KG1 (cell line): Measurements from ENCODE around the gene POR.
"Not testable (repeated sequence)": the region's sequence is repeated elsewhere in the genome, so short reads cannot be mapped to it uniquely, and the experiment has no call there.

Source experiments
- DNase-seq: peaks from one replicate; lab custom pipeline; 2025; lab: John Stamatoyannopoulos, UW

POR gene

DNA sequence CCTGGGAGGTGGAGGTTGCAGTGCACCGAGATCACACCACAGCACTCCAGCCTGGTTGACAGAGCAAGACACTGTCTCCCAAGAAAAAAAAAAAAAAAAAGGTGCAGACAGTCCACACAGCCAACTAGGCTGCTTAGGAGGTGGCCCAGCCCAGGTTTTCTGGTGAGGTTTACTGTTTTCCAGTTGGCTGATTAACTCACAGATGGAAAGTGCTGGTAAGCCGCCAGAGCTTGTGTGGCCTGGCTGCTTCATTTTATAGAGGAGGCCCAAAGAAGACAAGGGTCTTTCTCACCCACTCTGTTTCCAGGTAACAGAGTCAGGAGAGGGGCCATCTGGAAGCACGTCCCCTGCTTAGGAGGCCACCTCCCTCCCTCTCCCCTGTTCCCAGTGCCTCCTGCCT lies 29.9 kb upstream of the POR start:
- DNase-seq: no peak

DNA sequence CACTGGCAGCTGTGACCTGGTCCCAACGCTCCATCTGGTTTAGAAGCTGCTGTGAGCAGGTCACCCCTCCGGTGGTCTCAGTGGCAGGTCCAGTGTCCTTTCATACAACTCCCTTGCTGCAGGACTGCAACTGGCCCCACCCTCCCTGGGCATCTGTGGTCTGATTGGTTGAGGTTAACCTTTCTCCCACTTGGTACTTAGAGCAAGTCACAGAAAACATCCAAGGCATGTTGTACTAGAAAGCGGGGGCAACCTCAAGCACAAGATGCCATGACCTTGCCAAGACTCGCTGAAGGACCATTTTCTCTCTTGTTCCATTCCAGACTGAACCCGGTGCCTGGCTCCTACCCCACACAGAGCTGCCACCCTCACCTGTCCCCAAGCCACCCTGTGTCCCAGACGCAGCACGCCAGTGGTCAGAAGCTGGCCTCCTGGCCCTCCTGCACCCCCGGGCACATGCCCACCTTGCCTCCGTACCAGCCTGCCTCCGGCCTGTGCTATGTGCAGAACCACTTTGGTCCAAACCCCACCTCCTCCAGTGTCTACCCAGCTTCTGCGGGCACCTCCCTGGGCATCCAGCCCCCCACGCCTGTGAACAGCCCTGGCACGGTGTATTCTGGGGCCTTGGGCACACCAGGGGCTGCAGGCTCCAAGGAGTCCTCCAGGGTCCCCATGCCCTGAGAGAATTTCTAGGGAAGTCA lies 27.1 kb upstream of the POR start:
- no peak for DNase-seq

DNA sequence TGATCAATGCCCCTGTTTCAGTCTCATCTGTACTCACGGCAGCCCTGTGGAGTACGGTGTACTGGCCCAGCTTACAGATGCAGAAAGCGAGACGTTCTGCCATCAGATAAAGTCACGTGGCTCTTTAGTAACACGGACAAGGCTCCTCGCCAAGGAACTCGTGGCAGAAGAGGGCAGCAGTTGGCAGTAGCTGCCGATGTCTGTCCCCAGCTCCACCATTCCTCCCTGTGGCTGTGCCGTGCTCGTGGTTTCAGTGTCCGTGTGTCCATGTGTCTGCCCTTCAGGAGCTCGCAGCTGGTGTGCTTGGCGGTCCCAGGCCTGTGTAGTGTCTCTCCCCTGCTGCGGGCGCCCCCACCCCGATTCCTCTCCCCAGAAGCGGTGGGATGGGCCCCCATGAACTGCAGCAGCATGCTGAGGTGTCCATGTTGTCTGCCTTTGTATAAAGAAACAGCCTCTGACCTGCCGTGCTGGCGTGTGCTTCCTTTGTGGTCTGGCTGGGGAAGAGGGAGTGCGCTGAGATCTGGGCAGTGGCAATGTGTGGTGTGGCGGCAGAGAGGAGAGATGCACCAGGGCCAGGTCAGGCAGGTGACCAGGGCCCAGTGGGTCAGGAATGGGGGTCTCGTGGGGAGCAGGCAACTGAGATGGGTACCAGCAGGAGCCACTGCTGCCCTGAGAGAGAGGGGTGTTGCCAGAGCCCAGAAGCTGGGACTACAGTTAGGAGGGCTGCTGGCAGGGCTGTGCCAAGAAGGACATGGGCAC lies 26.3 kb upstream of the POR start:
- DNase-seq: no peak

DNA sequence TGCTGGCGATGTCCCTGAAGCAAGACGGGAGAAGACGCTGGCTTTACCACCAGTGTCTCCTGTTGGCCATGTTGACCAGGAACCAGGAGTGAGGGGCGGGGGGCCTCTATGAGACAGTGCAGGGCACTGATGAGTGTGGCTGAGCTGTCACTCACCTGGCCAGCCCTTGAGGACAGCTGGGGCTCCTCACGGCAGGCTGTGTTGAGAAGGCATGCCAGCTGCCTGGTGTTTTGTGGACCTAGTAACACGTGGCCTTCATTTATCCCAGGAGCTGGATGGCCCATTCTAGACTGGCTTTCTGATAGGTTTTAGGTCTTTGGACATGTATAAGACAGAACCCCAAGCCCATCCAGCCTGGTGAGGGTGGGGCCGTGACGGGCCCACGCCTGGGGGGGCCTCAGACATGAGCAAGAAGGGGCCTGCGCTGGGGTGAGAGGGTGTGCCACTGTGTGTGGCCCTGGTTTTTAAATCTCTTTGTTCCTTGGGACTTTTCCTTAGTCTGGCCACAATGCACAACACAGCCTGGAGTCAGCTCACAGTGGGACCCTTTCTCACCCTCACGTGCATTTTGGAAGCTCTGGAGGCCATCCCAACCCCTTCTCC lies 25.6 kb upstream of the POR start:
- DNase-seq: no peak

DNA sequence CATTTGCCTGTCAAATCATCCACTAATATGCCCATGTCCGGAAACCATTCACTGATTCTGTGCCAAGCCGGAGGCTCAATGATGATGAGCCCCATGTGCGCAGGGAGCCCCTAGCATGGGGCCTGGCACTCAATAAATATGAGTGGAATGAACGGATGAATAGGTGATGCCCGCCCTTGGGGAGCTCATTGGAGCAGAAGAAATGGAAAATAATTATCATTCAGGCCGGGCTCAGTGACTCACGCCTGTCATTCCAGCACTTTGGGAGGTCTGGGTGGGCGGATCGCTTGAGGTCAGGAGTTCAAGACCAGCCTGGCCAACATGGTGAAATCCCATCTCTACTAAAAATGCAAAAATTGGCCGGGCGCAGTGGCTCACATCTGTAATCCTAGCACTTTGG lies 25.1 kb upstream of the POR start:
- DNase-seq: no peak

DNA sequence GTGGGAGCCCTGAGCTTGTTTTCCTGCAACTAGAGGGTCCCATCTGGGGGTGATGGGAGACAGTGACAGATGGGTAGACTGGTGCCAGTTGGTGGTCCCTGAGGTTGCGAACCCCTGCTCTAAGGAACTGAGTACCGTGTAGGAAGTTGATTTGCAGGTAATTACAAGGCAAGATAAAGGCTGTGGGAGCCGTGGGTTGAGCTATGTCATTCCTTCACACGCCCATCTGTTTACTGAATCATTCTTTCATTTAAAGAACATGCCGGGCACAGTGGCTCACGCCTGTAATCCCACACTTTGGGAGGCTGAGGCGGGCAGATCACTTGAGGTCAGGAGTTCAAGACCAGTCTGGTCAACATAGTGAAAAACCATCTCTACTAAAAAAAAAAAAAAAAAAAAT lies 23.7 kb upstream of the POR start:
- DNase-seq: not testable (repeated sequence)

DNA sequence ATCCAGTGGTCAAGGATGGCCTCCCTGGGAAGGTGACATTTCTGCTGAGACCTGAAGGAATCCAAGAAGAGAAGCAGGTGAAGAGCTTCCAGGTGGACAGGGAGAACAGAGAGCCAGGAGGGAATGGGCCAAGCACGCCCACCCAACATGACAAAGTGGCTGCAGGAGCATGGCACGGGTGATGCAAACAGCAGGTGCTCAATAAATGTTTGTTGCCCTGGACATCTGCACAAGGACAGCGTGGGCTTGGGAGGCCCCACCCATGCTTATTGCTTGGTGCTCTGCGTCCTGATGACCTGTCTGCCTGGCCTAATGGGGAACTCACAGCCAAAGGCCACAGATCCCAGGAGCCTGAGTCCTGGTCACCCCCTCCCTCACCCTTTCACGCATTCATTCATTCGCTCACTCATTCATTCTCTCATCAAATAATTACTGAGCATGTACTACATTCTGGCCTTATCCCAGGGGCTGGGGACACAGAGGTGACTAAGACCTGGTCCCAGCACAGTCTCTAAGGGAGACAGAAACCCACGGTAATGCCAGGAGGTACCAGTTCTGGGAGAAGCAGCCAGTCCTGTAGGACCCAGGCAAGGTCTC lies 23.0 kb upstream of the POR start:
- DNase-seq: no peak

DNA sequence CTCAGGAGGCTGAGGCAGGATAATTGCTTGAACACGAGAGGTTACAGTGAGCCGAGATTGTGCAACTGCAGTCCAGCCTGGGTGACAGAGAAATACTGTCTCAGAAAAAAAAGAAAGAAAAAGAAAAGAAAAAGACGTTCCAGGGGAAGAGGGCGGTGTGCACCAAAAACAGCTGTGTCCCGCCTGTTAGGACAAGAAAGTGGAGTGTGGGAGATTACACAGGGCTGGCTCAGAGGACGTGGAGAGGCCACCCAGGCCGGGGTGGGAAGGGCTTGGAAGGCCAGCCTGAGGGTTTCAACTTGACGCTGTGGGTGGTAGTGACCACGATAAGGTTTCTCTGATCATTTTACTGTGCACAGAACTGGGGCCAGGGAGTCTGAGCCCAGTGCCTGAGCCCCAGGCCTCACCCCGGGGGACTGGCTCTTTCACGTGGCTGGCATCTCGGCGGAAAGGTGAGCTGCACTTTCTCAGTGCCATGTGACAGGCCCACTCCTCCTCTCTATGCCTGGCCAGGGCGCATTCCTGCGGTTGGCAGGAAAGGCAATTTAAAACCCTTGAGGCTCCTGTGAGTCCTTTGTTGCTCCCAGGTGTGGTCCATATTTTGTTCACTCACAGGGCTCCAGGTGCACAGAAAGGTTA lies 22.2 kb upstream of the POR start:
- no peak for DNase-seq

DNA sequence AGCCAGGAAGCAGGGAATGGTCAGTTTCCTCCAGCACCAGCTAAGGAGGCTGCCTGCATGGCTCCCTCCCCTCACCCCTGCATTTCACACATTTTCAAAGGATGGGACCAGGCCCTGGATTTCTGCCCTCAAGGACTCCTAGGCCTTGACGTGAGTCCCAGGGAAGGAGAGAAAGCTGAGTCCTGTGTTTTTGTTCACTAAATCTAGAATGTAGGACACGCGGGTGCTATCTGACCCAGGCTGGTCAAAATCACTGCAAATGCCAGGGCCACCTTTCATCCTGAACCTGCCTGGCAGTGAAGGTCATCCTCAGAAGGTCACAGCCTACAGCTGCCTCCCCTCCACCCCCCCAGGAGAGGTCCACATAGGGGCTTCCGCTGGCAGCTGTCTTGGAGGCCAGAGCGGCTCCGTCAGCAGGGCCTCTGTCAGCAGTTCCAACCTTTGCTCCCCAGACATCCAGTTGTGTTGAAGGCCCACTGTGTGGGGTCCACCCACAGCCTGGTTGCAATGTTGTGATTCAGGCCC lies 18.1 kb upstream of the POR start:
- no peak for DNase-seq

DNA sequence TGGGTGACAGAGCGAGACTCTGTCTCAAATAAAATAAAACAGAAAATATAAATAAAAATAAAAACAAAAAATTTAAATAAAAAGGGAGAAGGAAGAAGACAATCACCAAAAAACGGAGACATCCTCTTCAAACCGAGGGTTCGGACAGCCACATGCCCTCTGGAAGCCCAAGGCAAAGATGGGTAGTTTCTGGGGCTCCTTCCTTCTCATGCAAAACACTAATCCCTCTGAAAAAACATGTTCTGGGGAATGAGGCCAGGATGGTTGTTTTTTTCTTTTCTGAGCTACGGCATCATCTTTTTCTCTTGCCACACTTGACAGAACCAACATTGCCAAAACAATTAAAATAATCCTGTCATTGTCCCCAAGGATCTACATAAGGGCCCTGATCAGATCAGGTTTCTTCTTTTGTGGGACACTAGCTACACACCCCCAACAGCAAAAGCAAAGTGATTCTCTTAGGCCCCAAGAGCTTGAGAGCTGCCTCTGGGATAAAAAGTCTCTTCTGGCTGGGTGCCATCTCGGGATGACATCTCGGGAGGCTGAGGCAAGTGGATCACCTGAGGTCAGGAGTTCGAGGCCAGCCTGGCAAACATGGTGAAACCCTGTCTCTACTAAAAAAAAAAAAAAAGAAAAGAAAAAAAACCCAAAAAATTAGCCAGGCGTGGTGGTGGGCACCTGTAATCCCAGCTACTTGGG lies 14.2 kb upstream of the POR start:
- no peak for DNase-seq

DNA sequence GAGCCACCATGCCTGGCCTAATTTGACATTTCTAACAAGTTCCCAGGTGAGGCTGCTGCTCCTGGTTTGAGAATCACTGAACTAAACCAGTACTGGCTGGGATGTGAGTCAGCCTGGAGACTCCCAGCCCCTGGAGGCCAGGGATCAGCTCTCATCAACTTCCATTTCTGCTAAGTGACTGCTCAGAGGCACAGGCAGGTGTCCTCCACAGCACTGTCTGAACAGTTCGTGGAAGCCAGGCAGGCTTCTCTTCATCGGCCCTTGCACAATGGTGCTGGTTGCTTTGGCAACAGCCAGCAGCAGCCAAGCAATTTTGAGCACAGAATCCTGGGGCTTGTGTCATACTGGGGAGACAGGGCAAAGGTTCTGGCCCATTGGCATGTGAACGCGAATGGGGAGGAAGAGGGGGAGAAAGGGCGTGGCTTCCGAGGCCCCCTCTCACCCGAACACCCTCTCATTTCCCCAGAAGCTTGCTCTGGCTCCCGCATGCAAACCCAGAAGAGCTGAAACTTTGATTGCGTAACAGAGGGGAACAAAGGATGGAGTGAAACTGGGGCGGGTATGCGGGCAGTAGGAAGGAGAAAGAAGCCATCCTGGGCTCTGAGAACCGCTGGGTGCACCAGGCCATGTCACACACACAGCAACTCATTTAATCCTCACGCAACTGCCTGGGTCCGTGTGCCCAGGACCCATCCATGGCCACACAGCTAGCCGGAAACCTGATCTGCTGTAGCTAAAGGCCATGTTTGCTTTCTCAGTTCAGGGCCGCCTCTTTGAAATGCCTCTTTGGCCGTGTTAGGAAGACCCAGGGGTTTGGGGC lies 9.0 kb upstream of the POR start:
- DNase-seq: no peak

DNA sequence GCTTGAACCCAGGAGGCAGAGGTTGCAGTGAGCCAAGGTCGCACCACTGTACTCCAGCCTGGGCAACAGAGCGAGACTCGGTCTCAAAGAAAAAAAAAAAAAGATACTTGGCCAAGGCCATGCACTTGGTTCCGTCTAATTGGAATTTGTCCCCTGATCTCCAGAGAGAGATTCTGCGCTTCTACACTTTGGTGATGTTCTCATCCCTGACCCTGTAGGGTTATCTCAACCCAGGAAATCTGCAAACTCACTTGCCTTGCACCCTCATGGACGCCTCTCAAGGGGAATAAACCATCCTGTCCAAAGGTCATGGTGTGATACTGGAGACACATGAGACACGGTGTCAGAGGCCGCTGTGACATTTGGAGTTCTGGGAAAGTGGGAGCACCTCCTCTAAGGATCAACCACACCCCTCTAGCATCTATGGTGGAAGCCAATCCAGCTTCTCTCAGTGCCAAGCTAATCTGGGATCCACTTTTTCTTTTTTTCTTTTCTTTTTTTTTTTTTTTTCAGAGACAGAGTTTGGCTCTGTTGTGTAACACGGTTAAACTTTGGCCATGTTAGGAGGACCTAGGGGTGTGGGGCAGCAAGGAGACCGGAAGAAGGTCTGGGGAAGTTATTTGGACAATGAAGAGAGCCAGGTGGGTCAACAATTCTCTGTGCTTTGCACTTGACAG lies 7.8 kb upstream of the POR start:
- DNase-seq: no peak

DNA sequence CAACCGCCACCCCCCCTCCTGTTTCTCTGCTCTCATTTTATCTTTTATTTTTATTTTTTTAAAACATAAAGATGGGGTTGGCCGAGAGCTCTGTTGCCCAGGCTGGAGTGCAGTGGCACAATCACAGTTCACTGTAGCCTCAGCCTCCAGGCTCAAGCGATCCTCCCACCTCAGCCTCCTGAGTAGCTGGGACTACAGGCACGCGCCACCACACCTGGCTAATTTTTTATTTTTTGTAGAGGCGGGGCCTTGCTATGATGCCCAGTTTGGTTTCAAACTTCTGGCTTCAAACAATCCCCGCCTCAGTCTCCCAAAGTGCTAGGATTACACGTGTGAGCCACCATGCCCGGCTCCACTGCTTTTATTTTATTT lies 7.3 kb upstream of the POR start:
- not testable (repeated sequence) for DNase-seq

DNA sequence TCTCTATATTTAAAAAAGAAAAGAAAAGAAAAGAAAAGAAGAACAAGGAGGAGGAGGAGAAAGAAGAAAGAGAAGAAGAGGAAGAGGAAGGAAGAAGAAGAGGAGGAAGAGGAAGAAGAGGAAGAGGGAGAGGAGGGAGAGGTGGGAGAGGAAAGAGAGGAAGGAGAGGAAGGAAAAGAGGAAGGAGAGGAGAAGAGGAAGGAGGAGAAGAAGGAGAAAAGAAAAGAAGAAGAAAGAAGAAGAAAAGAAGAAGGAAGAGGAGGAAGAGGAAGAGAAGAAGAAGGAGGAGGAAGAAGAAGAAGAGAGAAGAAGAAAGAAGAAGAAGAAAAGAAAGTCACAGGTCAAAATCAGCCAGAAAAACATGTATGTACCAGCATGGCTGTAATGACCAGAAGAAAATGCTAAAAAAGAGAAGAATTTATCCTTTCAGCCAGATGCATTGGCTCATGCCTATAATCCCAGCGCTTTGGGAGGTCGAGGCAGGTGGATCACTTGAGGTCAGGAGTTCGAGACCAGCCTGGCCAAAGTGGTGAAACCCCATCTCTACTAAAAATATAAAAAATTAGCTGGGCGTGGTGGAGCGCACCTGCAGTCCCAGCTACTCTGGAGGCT lies 5.3 kb upstream of the POR start:
- DNase-seq: no peak

DNA sequence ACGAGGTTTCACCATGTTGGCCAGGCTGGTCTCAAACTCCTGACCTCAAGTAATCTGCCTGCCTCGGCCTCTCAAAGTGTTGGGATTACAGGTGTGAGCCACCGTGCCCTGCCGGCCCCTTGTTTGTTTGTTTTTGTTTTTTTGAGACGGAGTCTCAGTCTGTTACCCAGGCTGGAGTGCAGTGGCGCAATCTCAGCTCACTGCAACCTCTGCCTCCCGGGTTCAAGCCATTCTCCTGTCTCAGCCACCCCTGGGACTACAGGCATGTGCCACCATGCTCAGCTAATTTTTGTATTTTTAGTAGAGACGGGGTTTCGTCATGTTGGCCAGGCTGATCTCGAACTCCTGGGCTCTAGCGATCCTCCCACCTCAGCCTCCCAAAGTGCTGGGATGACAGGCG lies 3.8 kb upstream of the POR start:
- DNase-seq: not testable (repeated sequence)

DNA sequence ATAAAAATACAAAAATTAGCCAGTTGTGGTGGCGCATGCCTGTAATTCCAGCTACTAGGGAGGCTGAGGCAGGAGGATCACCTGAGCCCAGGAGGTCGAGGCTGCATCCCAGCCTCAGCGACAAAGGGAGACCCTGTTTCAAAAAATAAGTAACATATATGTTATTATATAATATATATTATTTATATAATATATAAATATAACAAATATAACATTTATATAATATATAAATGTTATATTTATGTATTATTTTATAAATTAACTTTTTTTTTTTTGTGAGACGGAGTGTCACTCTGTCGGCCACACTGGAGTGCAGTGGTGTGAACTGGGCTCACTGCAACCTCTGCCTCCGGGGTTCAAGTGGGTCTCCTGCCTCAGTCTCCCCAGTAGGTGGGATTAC lies 1.5 kb upstream of the POR start:
- DNase-seq: no peak

DNA sequence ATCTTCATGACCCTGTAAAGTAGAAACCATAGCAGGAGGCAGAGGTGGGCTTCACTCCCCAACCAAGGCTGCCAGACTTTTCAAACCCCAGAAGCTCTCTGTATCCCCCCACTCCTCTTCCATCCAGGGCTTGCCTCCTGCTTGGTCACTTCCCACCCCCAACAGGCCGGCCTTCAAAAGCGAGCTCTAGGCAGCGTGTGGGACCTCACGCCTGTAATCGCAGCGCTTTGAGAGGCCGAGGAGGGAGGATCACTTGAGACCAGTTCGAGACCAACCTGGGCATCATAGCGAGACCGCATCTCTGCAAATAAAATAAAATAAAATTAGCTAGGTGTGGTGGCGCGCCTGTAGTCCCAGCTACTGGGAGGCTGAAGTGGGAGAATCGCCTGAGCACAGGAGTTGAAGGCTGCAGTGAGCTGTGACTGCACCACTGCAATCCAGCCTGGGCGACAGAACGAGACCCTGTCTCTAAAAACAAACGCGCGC lies 743 bp upstream of the POR start:
- no peak for DNase-seq

DNA sequence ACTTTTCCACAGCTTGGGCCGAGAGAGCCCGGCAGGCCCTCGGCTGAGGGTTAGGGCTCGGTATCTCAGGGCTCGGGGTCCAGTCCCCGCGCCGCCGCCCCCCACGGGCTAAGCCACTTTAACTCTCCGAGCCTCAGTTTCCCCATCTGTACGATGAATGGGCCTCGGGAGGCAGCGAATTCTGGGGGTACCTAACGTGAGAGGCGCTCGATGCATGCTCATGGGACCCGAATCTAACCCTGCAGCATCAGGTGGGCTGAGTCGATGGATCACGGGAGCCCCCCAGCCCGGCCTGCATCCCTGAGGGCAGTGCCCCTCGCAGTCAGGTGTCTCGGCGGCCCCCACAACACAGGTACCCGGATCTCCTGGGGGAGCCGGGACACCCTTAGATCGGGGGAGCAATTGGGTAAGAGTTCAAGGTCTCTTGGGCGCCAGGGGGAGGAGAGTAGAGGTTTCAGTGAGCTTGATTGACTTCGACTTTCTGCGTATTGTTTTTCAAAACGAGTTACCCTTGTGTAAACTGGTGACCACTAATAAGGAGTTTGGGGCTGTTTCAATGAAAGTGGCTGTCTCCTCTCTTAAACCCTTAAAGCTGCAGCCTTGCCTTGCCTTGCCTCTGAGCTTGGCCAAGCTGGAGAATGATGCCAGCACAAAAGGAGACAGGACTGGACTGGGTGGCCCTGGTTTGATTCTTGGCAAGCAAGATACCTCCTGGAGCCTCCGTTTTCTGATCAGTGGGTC lies 631 bp downstream of the POR start:
- DNase-seq: no peak

DNA sequence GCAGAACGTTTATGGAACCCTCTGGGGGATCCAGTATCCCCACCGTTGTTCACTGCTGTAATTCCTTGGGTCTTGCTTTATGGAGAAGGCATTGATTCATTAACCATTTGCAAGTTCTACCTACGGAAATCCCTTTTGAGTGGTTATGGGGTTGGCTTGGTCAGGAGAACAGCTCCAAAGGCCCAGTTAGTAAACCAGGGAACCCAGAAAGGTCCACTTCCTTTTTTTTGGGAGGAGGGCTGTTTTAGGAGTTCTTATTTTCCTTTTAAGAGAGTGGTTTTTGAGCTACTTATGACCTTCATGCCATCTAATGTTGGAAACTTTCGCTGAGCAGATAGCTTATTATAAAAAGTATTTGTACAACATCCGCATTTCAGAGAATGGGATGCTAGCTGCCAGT lies 1.3 kb downstream of the POR start:
- no peak for DNase-seq
